HCT116 (cell line): Measurements from ENCODE around the gene PARP2. TPM values are rescaled to one million over a fixed set of nuclear protein-coding genes. Genes with fewer than 3 reads are reported as not detected.

Experiments used
- ATAC-seq: fragments of 200-7000 bp; cut with Tn5 transposase; 2 replicates; pipeline ENCODE4 v1.9.1; 2020; ENCODE audit warnings: mild to moderate bottlenecking, moderate library complexity
- BruUV-seq: library from RNA; stranded (reverse); fragments of 400-500 nt; replicated peaks from 2 replicates; lab custom pipeline; 2021; lab: Mats Ljungman, UMichigan
- CTCF ChIA-PET: fragments of 300-600 bp; sonication (Branson Sonifier 250); formaldehyde crosslinking; loops from one replicate; lab custom pipeline; 2021; ENCODE audit warnings: antibody characterized with exemption; lab: Charles Lee
- POLR2A ChIA-PET: fragments of 300-600, 350-600 bp; sonication (Branson Sonifier 250); formaldehyde crosslinking; loops from one replicate; lab custom pipeline; 2021; ENCODE audit warnings: antibody characterized with exemption; lab: Charles Lee
- RAD21 ChIA-PET, 2 experiments: fragments of 300-600 bp; sonication (Branson Sonifier 250); formaldehyde crosslinking; loops; one replicate each; lab custom pipeline; 2023; ENCODE audit warnings: low total read pairs in 2 of 2; ENCODE audit not compliant: uncharacterized antibody in 2 of 2, unreplicated experiment in 2 of 2, low non-redundant PET in 1 of 2; lab: Charles Lee
- DNase-seq: peaks from one replicate; pipeline ENCODE4 v3.0.0-alpha.2; 2010; ENCODE audit warnings: low read depth, low spot score
- H2AFZ ChIP-seq: fragments of 200-600 bp; shearing (Covaris generic), sonication (generic); 2 replicates; pipeline ENCODE4 v1.6.1; 2017; ENCODE audit warnings: low read depth, mixed run types, mixed read lengths, antibody characterized with exemption, low read length; ENCODE audit not compliant: poor library complexity, severe bottlenecking
- H3K27ac ChIP-seq: 2 replicates; pipeline ENCODE4 v1.5.1; 2012; ENCODE audit warnings: low read depth, low read length
- H3K27me3 ChIP-seq: fragments of 200-600 bp; sonication (generic); 2 replicates; pipeline ENCODE4 v1.6.1; 2016; ENCODE audit warnings: mixed run types, low read length, mixed read lengths; ENCODE audit not compliant: insufficient read depth
- H3K36me3 ChIP-seq, 2 experiments: fragments of 200-500 bp in 1 of 2; fragments of 200-600 bp in 1 of 2; sonication (Bioruptor generic) in 1 of 2; sonication (generic) in 1 of 2; 2 replicates each; pipeline versions ENCODE4 v1.5.1 to v1.6.1; 2014 to 2016; ENCODE audit warnings: low read length in 2 of 2, inconsistent platforms in 1 of 2, mixed read lengths in 1 of 2, mixed run types in 1 of 2; ENCODE audit not compliant: insufficient read depth in 2 of 2, control insufficient read depth in 1 of 2
- H3K4me1 ChIP-seq, 2 experiments: fragments of 200-600 bp in 1 of 2; sonication (generic) in 1 of 2; 2 replicates each; pipeline versions ENCODE4 v1.5.1 to v1.6.1; 2012 to 2017; ENCODE audit warnings: low read length in 2 of 2, inconsistent platforms in 1 of 2, mild to moderate bottlenecking in 1 of 2, mixed read lengths in 1 of 2, mixed run types in 1 of 2, moderate library complexity in 1 of 2; ENCODE audit not compliant: insufficient read depth in 2 of 2, control insufficient read depth in 1 of 2
- H3K4me2 ChIP-seq: fragments of 200-600 bp; sonication (generic); 2 replicates; pipeline ENCODE4 v1.6.1; 2017; ENCODE audit warnings: mixed run types, low read length, mixed read lengths
- H3K4me3 ChIP-seq, 2 experiments: fragments of 200-600 bp in 1 of 2; sonication (generic) in 1 of 2; replicated peaks in 1 of 2; 2 replicates each; pipeline ENCODE4 v1.5.1; 2011 to 2016; ENCODE audit warnings: low read length in 2 of 2, control low read depth in 1 of 2, low read depth in 1 of 2, mild to moderate bottlenecking in 1 of 2, mixed read lengths in 1 of 2, mixed run types in 1 of 2
- H3K79me2 ChIP-seq: fragments of 200-600 bp; sonication (generic); 2 replicates; pipeline ENCODE4 v1.6.1; 2017; ENCODE audit warnings: mild to moderate bottlenecking, mixed run types, low read length, moderate library complexity, mixed read lengths; ENCODE audit not compliant: insufficient read depth
- H3K9ac ChIP-seq: fragments of 200-600 bp; sonication (generic); 2 replicates; pipeline ENCODE4 v1.6.1; 2016; ENCODE audit warnings: low read length, mixed read lengths
- H3K9me2 ChIP-seq: fragments of 200-600 bp; sonication (generic), shearing (Covaris generic); 2 replicates; pipeline ENCODE4 v1.6.1; 2017; ENCODE audit warnings: mixed run types, mild to moderate bottlenecking, moderate library complexity; ENCODE audit not compliant: insufficient read depth
- H3K9me3 ChIP-seq, 2 experiments: fragments of 200-500 bp in 1 of 2; fragments of 200-600 bp in 1 of 2; sonication (Bioruptor generic) in 1 of 2; sonication (generic) in 1 of 2; 2 replicates each; pipeline ENCODE4 v1.6.1; 2014 to 2017; ENCODE audit warnings: low read length in 2 of 2, mixed read lengths in 2 of 2, inconsistent platforms in 1 of 2, low read depth in 1 of 2, mild to moderate bottlenecking in 1 of 2, mixed run types in 1 of 2, moderate library complexity in 1 of 2; ENCODE audit not compliant: control insufficient read depth in 1 of 2, insufficient read depth in 1 of 2
- H4K20me1 ChIP-seq: fragments of 200-600 bp; sonication (generic), shearing (Covaris generic); 2 replicates; pipeline ENCODE4 v1.6.1; 2017; ENCODE audit warnings: mixed run types, mild to moderate bottlenecking, moderate library complexity; ENCODE audit not compliant: insufficient read depth
- CTCF ChIP-seq, 3 experiments: fragments of 200-600 bp in 1 of 3; sonication (generic) in 1 of 3; IDR thresholded peaks in 2 of 3; conservative IDR thresholded peaks in 1 of 3; 2 replicates each; pipeline ENCODE4 v1.5.1; 2012 to 2017; ENCODE audit warnings: low read depth in 2 of 3, low read length in 2 of 3, antibody characterized with exemption in 1 of 3, borderline replicate concordance in 1 of 3, control low read depth in 1 of 3, mild to moderate bottlenecking in 1 of 3, mixed read lengths in 1 of 3, mixed run types in 1 of 3, moderate library complexity in 1 of 3; ENCODE audit not compliant: insufficient read depth in 1 of 3
- REST ChIP-seq: IDR thresholded peaks from 2 replicates; pipeline ENCODE4 v1.6.1; 2012; ENCODE audit warnings: low read depth
- SP1 ChIP-seq: IDR thresholded peaks from 2 replicates; pipeline ENCODE4 v1.6.1; 2012; ENCODE audit warnings: low read depth
- intact Hi-C: fragments of 100-400 bp; cut with micrococcal nuclease; formaldehyde crosslinking; loops from 2 replicates; pipeline ENCODE4 v1.10.0; 2022
- total RNA-seq: library from RNA; stranded (reverse); gene quantifications from one replicate; pipeline ENCODE4 v1.2.1, GENCODE V29; 2021; ENCODE audit not compliant: unreplicated experiment

PARP2 gene
- total RNA-seq, 1 experiment from 2014 or later, result 51.8 TPM

GRCh38 chr14:20306079-20306423 is 37.4 kb upstream of the PARP2 start:
- CTCF ChIA-PET, result interaction anchor here (1.0 kb wide), 2 partner anchors 12 to 13 kb away, joined by 3 to 4 read pairs; no protein-coding TSS in a partner anchor
- ATAC-seq, result peak; percentile 16; the same call in 1 of the 2 replicates
- H3K27me3 ChIP-seq, result no peaks in the 10 kb centered on the region
- peaks cover 23% of the 10 kb centered on the region for H3K79me2 ChIP-seq
- DNase-seq, result no peak
- POLR2A ChIA-PET, result interaction anchor here (1.1 kb wide), 1 partner anchor 37 kb away, joined by 4 read pairs; the partner anchor contains the start of gene PARP2
- H3K9me3 ChIP-seq, result no peaks in the 10 kb centered on the region
- H3K4me3 ChIP-seq, result peak overlapping the region; percentile 76 to 82
- peaks cover 0 to 3% of the 10 kb centered on the region in 2 experiments; a peak in 2 of 4 replicates for H3K36me3 ChIP-seq
- no peaks in the 10 kb centered on the region for H3K9me2 ChIP-seq
- RAD21 ChIA-PET, result no interaction called here
- no TSS peak for BruUV-seq
- H3K27ac ChIP-seq, result no peak overlapping the region
- TF ChIP-seq SP1 (0 out of 2 replicates have a peak, but pooled peaks have one; percentile 12), CTCF (IDR thresholded peaks at IDR 0.05 in 2 of 3, conservative IDR thresholded peaks at IDR 0.05 in 1 of 3; ENCODE audit: borderline replicate concordance in 1 of 3, insufficient read depth in 1 of 3, low read depth in 2 of 3, low read length in 2 of 3) (no peak), REST (no peak)
- H3K9ac ChIP-seq, result no peak overlapping the region
- peaks cover 0 to 10% of the 10 kb centered on the region in 2 experiments; a peak in 3 of 4 replicates for H3K4me1 ChIP-seq
- H3K4me2 ChIP-seq, result peak overlapping the region; percentile 89
- H4K20me1 ChIP-seq, result no peaks in the 10 kb centered on the region
- intact Hi-C loops, result no loop called here
- H2AFZ ChIP-seq, result no peak overlapping the region
